ENCODE results near the gene SLC26A3.
A peak's percentile ranks its signal among the peaks of the same experiment; 100 is the strongest.

The SLC26A3 gene

DNA sequence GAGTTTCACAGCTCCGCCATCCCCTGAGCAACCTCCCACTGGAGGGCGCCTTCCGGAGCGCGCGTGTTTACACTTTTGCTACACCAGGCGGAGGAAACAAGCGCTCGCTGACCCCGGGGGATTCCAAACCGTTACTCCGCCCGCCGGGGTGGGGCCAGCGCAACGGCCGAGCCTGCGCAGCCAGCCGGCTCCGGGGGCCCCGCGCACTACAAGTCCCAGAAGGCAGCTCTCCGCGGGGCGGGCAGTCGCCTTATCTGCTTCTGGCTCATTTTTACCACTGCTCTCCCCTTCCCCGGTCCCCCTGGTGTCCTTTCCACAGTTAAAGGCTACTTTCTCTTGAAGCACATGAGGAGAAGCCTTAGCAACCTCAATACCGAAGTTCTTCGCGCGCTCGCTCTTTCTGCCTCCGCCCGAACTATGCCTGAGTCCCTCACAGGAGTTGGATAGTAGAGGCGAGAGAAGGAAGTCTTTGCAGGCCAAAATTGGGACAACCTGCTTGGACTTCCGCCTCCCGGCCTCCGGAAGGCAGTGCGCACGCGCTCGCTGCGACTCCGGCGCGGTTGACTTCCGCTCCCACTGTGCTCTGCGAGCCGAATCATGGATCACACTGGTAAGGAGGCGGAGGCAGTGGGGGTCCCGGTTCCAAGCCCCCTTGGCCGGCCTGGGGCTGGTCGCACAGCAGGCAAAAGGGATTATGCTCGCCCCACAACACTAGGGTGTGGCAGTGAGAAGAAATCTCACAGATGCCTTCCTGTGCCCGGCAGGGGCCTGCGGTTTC is 59.3 kb downstream of the SLC26A3 start, which contains the start of gene CBLL1:
Gene CBLL1, plus strand, starts transcription at position 576 of the 778 bp plus-strand sequence. Its CDS starts 22 bp downstream, at position 598.
- peak; percentile 99 for DNase-seq

GRCh38 chr7:107742678-107743566 is 60.1 kb downstream of the SLC26A3 start:
- no peak for DNase-seq

DNA sequence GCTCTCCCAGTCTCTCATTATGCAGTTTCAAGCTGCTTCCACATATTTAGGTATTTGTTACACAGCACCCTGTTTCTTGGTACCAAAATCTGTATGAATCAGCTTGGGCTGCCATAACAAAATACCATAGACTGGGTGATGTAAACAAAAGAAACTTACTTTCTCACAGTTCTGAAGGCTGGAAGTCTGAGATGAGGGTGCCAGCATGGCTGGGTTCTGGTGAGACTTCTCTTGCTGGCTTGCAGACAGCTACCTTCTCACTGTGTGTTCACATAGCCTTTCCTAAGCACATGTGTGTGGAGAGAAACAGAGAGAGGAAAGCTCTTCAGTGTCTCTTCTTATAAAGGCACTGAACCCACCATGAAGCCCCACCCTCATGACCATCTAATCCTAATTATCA is 74.7 kb downstream of the SLC26A3 start:
- DNase-seq = no peak

DNA sequence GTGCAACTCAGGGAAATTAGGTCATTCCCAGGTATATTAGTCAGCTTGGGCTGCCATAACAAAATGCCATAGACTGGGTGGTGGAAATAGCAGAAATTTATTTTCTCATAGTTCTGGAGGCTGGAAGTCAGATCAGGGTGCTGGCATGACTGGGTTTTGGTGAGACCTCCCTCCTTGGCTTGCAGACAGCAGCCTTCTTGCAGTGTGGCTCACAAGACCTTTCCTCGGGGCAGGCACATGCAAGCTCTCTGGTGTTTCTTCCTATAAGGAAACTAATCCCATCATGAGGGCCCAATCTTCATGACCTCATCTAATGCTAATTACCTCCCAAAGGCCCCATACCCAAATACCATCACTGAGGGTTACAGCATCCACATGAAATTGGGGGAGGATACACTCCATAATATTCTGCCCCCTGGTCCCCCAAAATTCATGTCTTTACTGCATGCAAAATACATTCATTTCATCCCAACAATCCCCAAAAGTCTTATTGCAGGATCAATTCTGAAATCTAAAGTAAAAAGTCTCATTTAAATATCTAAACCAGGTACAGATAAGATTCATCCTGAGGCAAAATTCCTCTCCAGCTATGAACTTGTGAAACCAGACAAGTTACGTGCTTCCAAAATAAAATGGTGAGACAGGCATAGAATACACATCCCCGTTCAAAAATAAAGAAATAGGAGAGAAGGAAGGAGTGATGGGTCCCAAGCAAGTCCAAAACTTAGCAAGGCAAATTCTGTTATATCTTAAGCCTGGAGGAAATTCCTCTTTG is 76.5 kb downstream of the SLC26A3 start:
- no peak for DNase-seq

DNA sequence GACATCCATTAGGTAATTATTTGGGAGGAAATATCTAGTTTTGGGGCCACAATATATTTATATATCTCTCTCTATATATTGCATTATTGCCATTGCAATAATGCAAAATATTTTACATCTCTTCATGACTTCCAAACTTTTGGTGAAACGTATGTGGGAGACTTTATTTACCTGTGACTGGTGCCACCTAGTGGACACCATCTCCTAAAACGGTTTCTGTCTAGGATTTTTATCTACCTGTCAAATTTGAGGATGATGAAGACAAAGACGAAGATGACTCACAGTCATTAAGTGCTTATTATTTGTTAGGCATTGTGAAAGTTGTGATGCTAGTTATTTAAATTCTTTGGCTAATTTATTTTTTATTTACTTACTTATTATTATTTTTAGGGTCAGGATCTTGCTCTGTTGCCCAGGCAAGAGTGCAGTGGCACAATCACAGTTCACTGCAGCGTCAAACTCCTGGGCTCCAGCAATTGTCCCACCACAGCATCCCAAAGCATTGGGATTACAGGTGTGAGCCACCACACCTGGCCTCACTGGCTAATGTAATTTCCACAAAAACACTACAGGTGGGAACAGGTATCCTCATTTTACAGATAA is 77.8 kb downstream of the SLC26A3 start:
- peak; percentile 22 for DNase-seq

- no peak for DNase-seq
Observed at GRCh38 chr7:107723255-107723654, 79.8 kb downstream of the SLC26A3 start.

GRCh38 chr7:107721286-107721685 is 81.7 kb downstream of the SLC26A3 start:
- no peak for DNase-seq

DNA sequence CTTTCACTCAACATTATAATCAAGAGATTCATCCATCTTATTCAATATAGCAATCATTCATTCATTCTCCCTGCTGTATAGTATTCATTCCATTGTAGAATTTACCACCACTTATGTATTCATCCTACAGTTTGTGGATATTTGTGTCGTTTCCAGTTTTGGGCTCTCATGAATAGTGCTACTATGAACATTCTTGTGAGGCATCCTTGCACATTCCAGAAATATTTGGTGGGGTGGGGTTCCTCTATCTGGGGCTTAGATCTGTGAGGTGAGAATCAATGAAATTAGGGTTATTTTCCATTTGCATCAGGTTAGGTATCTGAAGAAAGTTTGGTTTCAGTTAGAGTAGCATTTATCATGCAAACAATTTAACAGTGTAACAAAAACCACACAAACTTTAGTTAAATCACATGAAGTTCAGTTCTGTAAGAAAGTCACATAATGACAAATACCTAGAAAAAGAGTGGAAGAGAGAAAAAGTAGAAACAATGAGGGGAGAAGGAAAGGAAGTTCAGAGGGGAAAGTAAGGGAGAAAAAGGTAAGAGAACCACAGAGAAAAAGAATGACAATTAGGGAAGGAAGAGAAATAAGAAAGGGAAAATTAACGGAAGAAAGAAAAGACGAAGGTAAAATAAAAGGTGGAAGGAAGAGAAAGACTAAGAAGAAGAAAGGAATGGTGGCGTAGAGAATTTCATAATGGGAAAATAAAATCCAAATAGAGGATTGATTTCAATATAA is 84.4 kb downstream of the SLC26A3 start:
- DNase-seq = no peak

DNA sequence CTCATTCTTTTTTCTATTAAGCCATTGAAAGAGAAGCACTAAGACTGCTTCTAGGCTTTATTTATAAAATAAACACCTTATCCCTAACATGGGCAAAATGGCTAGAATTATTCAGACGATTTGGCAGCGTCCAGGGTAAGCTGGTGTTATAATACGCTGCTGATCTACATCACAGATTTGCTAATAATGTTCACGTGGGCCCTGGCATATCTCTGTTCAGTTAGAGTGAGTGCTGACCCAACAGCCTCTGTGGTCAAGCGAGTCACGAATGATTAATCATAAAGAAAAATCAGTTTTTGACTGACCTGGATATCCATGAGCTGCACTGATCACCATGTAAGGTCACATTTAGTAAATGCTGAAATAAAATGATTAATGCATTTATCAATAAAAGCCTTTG is 87.5 kb downstream of the SLC26A3 start:
- DNase-seq = no peak

All from right hindlimb (tissue), 1 donor.